Activated naive CD8-positive, alpha-beta T cell treated with anti-CD3 and anti-CD28 coated beads, Interleukin-2, amount 10 ng/mL, durations not matched to agents 7 days and 5 days (primary cell): ENCODE results near the gene ZG16B. TPM values are rescaled to one million over a fixed set of nuclear protein-coding genes. Genes with fewer than 3 reads are reported as not detected.

Source experiments
- ATAC-seq: fragments of 150-1000 bp; cut with Tn5 transposase; one replicate; pipeline ENCODE4 v1.10.0; 2021; ENCODE audit warnings: low read depth, moderate library complexity
- POLR2A ChIA-PET: fragments of 350-600 bp; sonication (Branson Sonifier 250); formaldehyde crosslinking; loops from one replicate; lab custom pipeline; 2021; ENCODE audit warnings: antibody characterized with exemption; lab: Charles Lee
- DNase-seq: peaks from one replicate; pipeline ENCODE4 v3.0.0; 2021
- H3K27ac Mint-ChIP-seq: one replicate; pipeline ENCODE4 v1.8.0; 2022; ENCODE audit warnings: mild to moderate bottlenecking, mixed read lengths
- H3K27me3 Mint-ChIP-seq: one replicate; pipeline ENCODE4 v1.8.0; 2022; ENCODE audit warnings: mild to moderate bottlenecking, moderate library complexity, mixed read lengths
- H3K36me3 Mint-ChIP-seq: one replicate; pipeline ENCODE4 v1.8.0; 2021; ENCODE audit warnings: mild to moderate bottlenecking, mixed read lengths
- H3K4me1 Mint-ChIP-seq: one replicate; pipeline ENCODE4 v1.8.0; 2021; ENCODE audit warnings: mixed read lengths
- H3K4me3 Mint-ChIP-seq: one replicate; pipeline ENCODE4 v1.8.0; 2022; ENCODE audit warnings: mild to moderate bottlenecking, moderate library complexity, mixed read lengths
- H3K9me3 Mint-ChIP-seq: one replicate; pipeline ENCODE4 v1.8.0; 2021; ENCODE audit warnings: mixed read lengths
- total RNA-seq, 2 experiments: library from RNA; stranded (reverse); gene quantifications; one replicate each; pipeline ENCODE4 v1.2.3, GENCODE V29; 2021

Gene ZG16B
- total RNA-seq, 2 experiments from 2014 or later, result 6.7 to 8.1 TPM

DNA sequence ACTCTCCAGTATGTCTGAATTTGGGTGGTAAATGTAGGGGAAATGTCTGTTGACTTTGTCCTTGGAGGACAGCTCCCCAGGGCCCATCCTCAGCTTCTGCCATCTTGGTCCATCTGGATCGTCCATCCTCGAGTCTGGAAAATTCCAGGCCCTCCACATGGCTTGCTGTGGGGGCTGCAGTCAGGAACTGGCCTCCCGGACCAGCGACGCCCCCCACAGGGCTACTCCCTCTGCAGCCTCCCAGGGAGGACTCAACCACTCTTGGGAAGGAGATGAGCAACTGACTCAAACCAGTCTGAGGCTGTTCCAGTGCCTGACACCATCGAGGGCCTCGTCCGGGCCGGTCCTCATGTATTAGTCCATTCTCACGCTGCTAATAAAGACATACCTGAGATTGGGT lies 5.5 kb upstream of the ZG16B start:
- DNase-seq, result no peak
- no peaks in the 10 kb centered on the region for H3K9me3 Mint-ChIP-seq
- POLR2A ChIA-PET, result no interaction called here
- H3K36me3 Mint-ChIP-seq, result no peaks in the 10 kb centered on the region
- H3K27me3 Mint-ChIP-seq, result peaks cover 2% of the 10 kb centered on the region
- no peak for ATAC-seq
- no peak overlapping the region for H3K4me3 Mint-ChIP-seq
- H3K27ac Mint-ChIP-seq, result no peak overlapping the region
- no peaks in the 10 kb centered on the region for H3K4me1 Mint-ChIP-seq

DNA sequence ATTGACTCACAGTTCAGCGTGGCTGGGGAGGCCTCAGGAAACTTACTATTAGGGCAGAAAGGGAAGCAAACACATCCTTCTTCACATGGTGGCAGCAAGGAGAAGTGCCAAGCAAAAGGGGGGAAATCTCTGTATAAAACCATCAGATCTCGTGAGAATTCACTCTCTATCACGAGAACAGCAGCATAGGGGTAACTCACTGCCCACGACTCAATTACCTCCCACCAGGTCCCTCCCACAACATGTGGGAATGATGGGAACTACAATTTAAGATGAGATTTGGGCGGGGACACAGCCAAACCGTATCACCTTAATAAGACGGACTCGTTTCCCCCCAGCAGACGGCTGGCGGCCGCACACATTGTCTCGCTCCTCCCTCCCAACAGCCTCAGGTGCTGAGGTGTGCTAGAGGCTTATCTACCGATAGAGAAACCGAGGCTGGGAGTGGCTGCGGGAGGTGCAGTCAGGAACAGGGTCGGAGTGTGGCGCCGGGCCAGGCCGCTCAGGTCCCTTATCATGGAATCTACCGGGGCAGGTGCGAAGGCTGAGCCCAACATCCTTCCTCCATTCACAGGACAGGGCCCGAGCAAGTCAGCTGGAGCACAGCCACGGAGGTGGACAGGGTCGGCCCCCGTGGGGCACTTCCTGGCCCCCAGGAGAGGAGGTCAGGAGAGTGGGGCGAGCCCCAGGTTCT lies 4.9 kb upstream of the ZG16B start:
- POLR2A ChIA-PET, result no interaction called here
- Mint-ChIP-seq H3K27me3 (peaks cover 2% of the 10 kb centered on the region), H3K9me3 (no peaks in the 10 kb centered on the region), H3K36me3 (no peaks in the 10 kb centered on the region), H3K4me1 (no peaks in the 10 kb centered on the region), H3K4me3 (no peak overlapping the region), H3K27ac (no peak overlapping the region)
- ATAC-seq (no peak), DNase-seq (no peak)

DNA sequence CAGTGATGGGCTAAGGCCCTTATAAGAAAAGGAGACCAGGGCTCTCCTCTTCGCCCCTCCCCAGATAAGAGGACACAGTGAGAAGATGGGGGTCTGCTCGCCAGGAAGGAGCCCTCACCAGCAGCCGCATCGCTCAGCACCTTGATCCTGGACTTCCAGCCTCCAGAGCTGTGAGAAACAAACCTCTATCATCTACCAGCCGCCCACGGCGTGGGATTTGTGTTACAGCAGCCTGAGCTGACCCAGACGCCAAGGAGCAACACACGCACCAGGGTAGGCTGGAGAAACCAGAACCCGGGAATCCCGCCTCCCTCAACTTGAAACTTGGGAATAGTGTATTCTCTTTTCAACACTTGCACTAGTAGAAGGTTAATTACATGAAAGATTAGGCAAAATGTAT lies 4.2 kb upstream of the ZG16B start:
- POLR2A ChIA-PET, result no interaction called here
- no peaks in the 10 kb centered on the region for H3K4me1 Mint-ChIP-seq
- DNase-seq (no peak), ATAC-seq (no peak)
- H3K4me3 Mint-ChIP-seq, result no peak overlapping the region
- no peaks in the 10 kb centered on the region for H3K9me3 Mint-ChIP-seq
- peaks cover 2% of the 10 kb centered on the region for H3K27me3 Mint-ChIP-seq
- no peak overlapping the region for H3K27ac Mint-ChIP-seq
- no peaks in the 10 kb centered on the region for H3K36me3 Mint-ChIP-seq

DNA sequence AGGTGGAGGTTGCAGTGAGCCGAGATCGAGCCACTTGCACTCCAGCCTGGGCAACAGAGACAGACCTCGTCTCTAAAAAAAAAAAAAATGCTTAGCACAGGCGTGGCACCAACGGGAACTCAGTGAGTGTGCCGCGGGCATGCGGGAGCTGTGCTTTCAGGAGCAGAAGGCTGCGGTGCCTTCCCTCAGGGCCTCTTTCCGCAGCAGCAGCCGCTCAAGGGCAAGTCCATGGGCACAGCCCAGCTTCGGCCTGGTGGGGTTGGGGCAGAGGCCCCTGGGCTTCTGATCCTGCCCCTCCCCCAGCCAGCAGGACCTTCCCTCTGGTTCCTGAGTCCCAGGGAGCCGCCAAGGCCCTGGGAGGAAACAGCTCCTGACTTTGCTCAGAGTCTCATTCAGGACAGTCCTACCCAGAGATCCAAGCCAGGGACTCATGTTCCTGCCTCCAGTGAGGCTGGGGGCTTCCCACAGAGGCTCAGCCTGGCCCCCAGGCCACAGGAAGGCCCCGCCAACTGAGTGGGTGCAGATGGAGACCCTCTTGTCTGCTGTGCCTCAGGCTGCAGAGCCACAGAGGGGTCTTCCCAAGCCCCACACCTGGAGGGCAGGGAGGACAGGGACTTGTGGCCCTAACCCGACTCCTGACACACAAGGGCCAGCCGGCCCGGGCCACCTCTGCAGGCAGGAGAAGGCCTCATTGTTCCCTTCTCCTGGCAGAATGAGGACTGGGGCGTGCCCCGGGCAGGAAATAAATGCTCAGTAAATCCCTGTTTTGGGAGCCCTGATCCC lies 3.3 kb upstream of the ZG16B start:
- H3K27me3 Mint-ChIP-seq, result peaks cover 2% of the 10 kb centered on the region
- POLR2A ChIA-PET, result interaction anchor here (0.7 kb wide), 1 partner anchor 39 kb away, joined by 3 read pairs; no protein-coding TSS in a partner anchor
- no peaks in the 10 kb centered on the region for H3K9me3 Mint-ChIP-seq
- H3K36me3 Mint-ChIP-seq, result no peaks in the 10 kb centered on the region
- DNase-seq (no peak), ATAC-seq (no peak)
- H3K4me3 Mint-ChIP-seq, result no peak overlapping the region
- no peaks in the 10 kb centered on the region for H3K4me1 Mint-ChIP-seq
- H3K27ac Mint-ChIP-seq, result no peak overlapping the region

DNA sequence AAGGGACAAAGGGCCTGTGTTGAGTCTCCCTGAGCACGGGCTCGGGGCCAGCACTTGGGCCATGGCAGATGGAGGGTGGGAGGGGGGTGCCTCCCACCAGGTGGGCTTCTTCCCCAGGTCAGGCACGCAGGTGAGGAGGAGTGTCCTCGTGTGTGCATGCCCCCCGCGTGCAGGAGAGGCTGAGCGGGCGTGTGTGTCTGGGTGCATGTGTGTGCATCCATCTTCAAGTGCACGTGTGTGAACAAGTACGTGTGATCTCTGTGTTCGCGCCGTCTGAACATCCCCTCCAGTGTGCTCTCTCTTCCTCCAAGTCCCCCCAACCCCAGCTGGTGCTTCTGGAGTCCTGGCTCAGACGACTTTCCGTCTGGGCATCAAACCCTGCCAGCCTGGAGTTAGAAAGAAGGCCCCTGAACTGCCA lies 2.7 kb upstream of the ZG16B start:
- H3K4me3 Mint-ChIP-seq, result no peak overlapping the region
- H3K27me3 Mint-ChIP-seq, result peaks cover 2% of the 10 kb centered on the region
- H3K27ac Mint-ChIP-seq, result no peak overlapping the region
- no peaks in the 10 kb centered on the region for H3K9me3 Mint-ChIP-seq
- DNase-seq (no peak), ATAC-seq (no peak)
- POLR2A ChIA-PET, result interaction anchor here (0.6 to 0.7 kb wide), 2 partner anchors 40 to 1365 kb away, joined by 3 to 6 read pairs; no protein-coding TSS in a partner anchor
- H3K4me1 Mint-ChIP-seq, result no peaks in the 10 kb centered on the region
- H3K36me3 Mint-ChIP-seq, result no peaks in the 10 kb centered on the region

DNA sequence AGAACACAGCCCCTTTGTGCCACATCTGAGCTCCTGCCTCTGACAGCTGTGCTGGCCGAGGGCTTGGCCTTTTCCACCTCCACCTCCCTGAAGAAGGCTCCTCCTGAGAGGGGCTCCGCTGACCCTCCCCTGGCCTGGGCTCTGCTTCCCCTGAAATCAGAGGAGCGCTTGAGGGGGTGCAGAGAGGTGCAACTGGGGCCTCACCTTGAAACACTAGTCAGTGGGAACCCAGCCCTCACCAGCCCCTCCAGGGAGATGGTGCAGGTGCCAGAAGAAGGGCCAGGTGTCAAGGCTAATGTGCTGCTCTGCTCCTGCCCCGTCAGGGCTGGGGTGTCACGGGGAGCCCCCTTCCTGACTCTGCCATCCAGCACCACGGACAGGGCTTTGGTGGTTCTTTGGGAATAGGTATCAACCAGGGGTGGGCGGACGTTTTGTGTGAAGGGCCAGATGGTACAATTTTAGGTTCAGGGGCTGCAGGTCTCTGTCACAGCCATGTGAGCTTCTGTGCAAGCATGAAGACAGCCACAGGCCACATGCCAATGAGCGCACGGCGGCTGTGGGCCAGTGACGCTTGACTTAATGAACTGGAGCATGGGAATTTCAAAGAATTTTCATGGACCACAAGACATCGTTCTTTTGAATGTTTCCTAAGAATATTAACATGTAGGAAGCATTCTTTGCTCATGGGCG lies 2.1 kb upstream of the ZG16B start:
- Mint-ChIP-seq H3K36me3 (no peaks in the 10 kb centered on the region), H3K27ac (no peak overlapping the region), H3K9me3 (no peaks in the 10 kb centered on the region), H3K4me3 (no peak overlapping the region), H3K27me3 (no peaks in the 10 kb centered on the region), H3K4me1 (no peaks in the 10 kb centered on the region)
- POLR2A ChIA-PET, result interaction anchor here (0.6 to 0.7 kb wide), 3 partner anchors 40 to 1365 kb away, joined by 3 to 6 read pairs (median 4); no protein-coding TSS in a partner anchor
- no peak for ATAC-seq
- peak; percentile 23 for DNase-seq

DNA sequence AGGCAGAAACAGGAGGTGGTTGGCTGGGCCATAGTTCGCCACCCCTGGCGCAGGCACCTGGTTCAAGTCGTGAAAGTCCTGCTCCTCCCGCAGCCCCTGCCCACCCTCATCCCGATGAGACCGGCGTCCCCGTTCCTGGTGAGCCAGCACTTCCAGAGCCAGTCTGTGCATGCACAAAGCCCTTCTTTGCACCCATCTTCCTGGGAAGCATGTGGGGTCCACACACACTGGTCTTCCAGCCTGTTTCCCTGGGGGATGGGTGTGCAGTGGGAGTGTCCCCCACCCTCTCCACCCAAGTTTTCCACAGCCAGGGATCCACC lies 1.6 kb upstream of the ZG16B start:
- H3K36me3 Mint-ChIP-seq, result no peaks in the 10 kb centered on the region

DNA sequence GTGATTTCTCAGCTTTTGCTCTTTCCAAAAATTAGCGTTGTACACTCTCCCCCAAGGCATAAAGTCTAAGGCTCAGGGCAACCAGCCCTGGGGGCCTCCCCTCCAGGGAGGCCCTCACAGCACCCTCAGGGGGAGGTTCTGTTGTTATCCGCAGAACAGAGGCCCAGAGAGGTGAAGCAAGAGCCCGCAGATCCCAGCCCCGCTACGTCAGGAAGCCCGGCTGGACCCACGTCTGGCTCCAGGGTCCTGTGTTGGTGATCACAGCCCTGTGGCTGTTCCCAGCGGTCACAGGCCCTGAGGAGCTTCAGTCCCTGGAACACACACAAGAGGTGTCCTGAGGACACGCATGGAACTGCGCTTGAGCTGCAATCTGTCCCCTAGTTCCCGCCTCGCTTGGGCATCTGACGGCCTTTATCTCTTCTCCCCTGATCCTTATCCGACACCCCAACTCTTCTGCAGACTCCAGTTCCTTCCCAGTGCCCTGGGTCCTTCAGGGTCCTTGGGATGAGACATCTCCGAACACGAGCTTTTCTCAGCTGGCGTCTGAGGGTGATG lies 1.1 kb upstream of the ZG16B start:
- DNase-seq (no peak), ATAC-seq (no peak)
- POLR2A ChIA-PET, result no interaction called here
- Mint-ChIP-seq H3K36me3 (no peaks in the 10 kb centered on the region), H3K4me1 (no peaks in the 10 kb centered on the region), H3K4me3 (no peak overlapping the region), H3K27me3 (no peaks in the 10 kb centered on the region), H3K9me3 (no peaks in the 10 kb centered on the region), H3K27ac (no peak overlapping the region)

More for the DNA sequence above, 1.6 kb upstream of the ZG16B start:
- no peak for DNase-seq
- H3K27me3 Mint-ChIP-seq, result no peaks in the 10 kb centered on the region
- no peaks in the 10 kb centered on the region for H3K9me3 Mint-ChIP-seq
- no peaks in the 10 kb centered on the region for H3K4me1 Mint-ChIP-seq
- no peak overlapping the region for H3K4me3 Mint-ChIP-seq
- no peak for ATAC-seq
- POLR2A ChIA-PET, result interaction anchor here (0.6 kb wide), 1 partner anchor 49 kb away, joined by 4 read pairs; no protein-coding TSS in a partner anchor
- H3K27ac Mint-ChIP-seq, result no peak overlapping the region

DNA sequence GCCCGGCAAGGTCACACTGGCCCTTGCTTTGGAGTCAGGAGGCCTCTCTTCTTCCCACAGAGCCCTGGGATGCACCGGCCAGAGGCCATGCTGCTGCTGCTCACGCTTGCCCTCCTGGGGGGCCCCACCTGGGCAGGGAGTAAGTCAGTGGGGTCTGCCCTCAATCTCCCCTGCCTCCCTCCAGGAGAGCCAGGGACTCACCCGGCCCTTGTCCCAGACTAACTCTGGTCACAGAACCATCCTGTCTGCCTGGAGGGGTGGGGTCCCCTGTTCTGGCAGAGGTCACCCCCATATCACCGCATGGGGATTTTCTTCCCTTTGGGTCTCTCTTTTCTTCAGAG lies 222 bp downstream of the ZG16B start:
- POLR2A ChIA-PET, result interaction anchor here (0.6 to 0.8 kb wide), 2 partner anchors 30 to 51 kb away, joined by 3 read pairs; no protein-coding TSS in a partner anchor
- no peaks in the 10 kb centered on the region for H3K9me3 Mint-ChIP-seq

DNA sequence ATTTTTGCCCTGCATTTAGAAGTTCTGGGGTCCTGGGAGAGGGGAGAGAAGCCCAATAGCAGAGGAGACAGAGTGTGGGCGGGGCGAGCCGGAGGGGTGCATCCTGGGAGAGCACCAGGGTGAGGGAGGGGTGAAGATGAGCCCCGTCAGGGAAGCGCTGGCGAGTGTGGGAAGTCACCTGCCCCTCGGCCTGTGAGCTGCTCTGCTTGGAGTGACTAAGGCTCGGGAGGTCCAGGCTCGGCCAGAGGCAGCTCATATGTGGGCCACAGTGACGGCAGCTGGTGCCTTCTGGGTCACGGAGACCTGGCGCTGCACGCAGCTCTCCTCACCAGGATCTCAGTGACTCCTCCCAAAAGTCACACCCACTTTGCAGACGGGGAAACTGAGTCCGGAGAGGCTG lies 1.1 kb downstream of the ZG16B start:
- POLR2A ChIA-PET, result no interaction called here
- DNase-seq (no peak), ATAC-seq (no peak)
- Mint-ChIP-seq H3K4me1 (peaks cover 2% of the 10 kb centered on the region), H3K27ac (no peak overlapping the region), H3K36me3 (no peaks in the 10 kb centered on the region), H3K27me3 (no peaks in the 10 kb centered on the region), H3K9me3 (no peaks in the 10 kb centered on the region), H3K4me3 (no peak overlapping the region)

More for the DNA sequence above, 222 bp downstream of the ZG16B start:
- ATAC-seq (no peak), DNase-seq (no peak)
- Mint-ChIP-seq H3K36me3 (no peaks in the 10 kb centered on the region), H3K27me3 (no peaks in the 10 kb centered on the region), H3K4me3 (peak overlapping the region; percentile 49), H3K4me1 (peaks cover under 1% of the 10 kb centered on the region), H3K27ac (peak overlapping the region; percentile 30)

DNA sequence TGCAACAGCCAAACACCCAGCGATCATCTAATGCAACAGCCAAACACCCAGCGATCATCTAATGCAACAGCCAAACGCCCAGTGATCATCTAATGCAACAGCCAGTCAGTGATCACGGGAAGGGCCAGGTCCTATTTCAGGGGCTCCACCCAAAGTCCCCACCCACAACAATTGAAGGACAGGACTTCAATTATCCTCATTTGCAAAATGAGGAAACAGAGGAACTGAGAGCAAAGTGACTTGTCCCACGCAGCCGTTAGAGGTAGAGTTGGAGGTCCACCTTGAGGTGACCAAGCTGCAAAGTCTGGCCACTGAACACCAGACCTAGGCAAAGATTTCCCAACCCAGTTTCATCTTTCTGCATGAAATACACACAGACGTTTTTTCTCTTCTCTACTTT lies 3.7 kb downstream of the ZG16B start:
- H3K9me3 Mint-ChIP-seq, result no peaks in the 10 kb centered on the region
- H3K4me1 Mint-ChIP-seq, result peaks cover 4% of the 10 kb centered on the region
- ATAC-seq (no peak), DNase-seq (no peak)
- H3K27me3 Mint-ChIP-seq, result peaks cover 5% of the 10 kb centered on the region
- POLR2A ChIA-PET, result no interaction called here
- H3K27ac Mint-ChIP-seq, result no peak overlapping the region
- H3K36me3 Mint-ChIP-seq, result no peaks in the 10 kb centered on the region
- H3K4me3 Mint-ChIP-seq, result no peak overlapping the region

DNA sequence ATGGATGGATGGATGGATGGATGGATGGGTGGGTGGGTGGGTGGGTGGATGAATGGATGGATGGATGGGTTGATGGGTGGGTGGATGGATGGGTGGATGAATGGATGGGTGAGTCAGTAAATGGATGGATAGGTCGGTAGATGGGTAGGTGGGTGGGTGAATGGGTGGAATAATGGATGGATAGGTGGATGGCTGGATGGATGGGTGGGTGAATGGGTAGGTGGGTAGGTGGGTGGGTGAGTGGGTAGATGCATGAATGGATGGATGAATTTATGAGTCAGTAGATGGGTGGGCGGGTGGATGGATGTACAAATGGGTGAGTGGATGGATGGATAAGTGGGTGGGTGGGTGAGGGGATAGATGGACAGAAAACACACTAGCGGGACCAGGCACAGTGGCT lies 4.9 kb downstream of the ZG16B start:
- no peaks in the 10 kb centered on the region for H3K9me3 Mint-ChIP-seq
- H3K4me3 Mint-ChIP-seq, result no peak overlapping the region
- peaks cover 10% of the 10 kb centered on the region for H3K4me1 Mint-ChIP-seq
- ATAC-seq (no peak), DNase-seq (no peak)
- H3K27ac Mint-ChIP-seq, result no peak overlapping the region
- H3K36me3 Mint-ChIP-seq, result no peaks in the 10 kb centered on the region
- peaks cover 5% of the 10 kb centered on the region for H3K27me3 Mint-ChIP-seq
- POLR2A ChIA-PET, result no interaction called here
